AG10803 (cell line): ENCODE measurements around the gene GIGYF2.

ENCODE experiments used
- DNase-seq: peaks from one replicate; pipeline ENCODE4 v3.0.0; 2010; ENCODE audit warnings: low read depth
- H3K4me3 ChIP-seq: 2 replicates; pipeline ENCODE4 v1.5.1; 2011; ENCODE audit warnings: mild to moderate bottlenecking, low read length, control low read depth
- TF ChIP-seq, protein P1 (sequence below): conservative IDR thresholded peaks from 2 replicates; pipeline ENCODE4 v1.5.1; 2011; ENCODE audit warnings: mild to moderate bottlenecking, low read length, control low read depth, inconsistent platforms

The GIGYF2 gene

DNA sequence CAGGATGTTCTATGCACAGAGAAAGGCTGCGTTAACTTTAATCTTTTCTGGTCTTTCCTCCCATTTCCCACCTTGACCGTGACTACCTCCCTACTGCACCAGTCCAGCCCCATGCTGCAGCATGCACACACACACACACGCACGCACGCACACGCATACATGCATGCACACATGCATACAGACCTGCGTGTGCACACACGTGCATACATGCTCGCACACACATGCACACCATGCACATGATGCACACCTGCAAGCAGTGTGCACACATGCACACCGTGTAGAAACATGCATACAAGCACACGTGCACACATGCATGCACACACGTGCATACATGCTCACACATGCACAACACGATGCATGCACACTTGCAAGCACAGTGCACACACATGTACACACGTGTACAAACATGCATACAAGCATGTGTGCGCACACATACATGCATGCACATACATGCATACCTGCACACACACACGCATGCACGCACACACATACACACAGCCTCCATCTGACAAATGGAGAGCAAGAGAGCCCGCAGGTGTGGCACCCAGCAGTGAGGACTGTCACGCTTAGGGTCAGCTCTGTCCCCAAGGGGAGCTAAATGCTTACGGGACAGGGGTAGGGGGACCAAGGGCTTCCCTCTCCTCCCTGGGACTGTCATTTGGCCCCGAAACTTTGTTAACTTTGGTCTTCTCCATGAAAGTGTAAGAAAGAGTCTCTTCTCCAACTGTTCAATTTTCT, 191.1 kb downstream of the GIGYF2 start:
- TF ChIP-seq, protein P1, sequence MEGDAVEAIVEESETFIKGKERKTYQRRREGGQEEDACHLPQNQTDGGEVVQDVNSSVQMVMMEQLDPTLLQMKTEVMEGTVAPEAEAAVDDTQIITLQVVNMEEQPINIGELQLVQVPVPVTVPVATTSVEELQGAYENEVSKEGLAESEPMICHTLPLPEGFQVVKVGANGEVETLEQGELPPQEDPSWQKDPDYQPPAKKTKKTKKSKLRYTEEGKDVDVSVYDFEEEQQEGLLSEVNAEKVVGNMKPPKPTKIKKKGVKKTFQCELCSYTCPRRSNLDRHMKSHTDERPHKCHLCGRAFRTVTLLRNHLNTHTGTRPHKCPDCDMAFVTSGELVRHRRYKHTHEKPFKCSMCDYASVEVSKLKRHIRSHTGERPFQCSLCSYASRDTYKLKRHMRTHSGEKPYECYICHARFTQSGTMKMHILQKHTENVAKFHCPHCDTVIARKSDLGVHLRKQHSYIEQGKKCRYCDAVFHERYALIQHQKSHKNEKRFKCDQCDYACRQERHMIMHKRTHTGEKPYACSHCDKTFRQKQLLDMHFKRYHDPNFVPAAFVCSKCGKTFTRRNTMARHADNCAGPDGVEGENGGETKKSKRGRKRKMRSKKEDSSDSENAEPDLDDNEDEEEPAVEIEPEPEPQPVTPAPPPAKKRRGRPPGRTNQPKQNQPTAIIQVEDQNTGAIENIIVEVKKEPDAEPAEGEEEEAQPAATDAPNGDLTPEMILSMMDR, result no peak
- no peak for DNase-seq
- no peak overlapping the region for H3K4me3 ChIP-seq

DNA sequence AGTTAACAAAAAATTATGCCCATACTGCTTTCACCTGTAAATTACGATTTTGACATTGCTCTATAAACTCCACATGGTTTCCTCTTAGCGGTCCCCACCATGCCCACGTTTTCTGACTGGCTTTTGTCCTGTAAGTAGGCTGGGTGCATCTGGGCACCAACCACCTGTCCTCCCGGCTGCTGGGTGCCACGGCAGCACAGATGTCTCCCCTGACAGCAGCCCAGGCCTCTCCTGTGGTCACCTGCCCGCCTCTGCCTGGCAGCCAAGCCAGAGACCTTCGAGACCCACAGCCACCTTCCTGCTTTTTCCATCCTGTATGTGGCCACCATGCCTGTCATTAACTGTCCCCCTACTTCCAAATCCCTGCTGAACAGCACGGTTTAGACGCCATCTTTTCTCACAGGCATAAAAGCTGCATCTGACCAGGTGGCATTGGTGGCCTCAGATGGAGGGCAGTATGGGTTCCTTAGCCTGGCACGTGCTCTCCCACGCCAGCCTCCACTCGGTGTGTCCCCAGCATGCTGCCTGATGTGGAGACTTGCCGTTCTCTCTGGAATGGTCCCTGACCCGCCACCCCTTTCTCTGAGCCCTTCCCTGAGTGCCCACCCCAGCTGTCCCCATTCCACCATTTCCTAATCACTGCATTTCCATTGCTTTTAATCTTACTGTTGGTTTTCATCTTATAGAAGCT, 191.9 kb downstream of the GIGYF2 start:
- TF ChIP-seq, protein P1, result no peak
- DNase-seq, result no peak
- H3K4me3 ChIP-seq, result no peak overlapping the region

- H3K4me3 ChIP-seq, result no peak overlapping the region
- DNase-seq, result no peak
- TF ChIP-seq, protein P1, result no peak
Measured at GRCh38 chr2:232889876-232890401, 192.8 kb downstream of the GIGYF2 start.

DNA sequence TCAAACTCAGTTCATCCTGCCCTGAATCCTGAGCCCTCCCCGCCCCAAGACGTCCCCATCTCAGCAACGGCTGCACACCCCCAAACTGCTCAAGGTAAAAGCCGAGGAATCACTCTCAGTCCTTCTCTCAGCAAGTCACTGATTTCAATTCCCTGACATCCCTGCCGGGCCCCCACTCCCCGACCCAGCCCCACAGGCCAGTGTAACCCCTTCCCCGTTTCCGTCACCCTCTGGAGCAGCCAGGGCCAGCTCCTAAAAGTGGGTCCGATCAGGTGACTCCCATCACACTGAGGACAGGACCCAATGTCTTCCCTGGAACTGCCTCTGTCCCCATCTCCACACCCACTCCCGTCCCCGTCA, 193.4 kb downstream of the GIGYF2 start:
- H3K4me3 ChIP-seq, result no peak overlapping the region
- no peak for DNase-seq
- TF ChIP-seq, protein P1, result no peak

- DNase-seq, result no peak
- H3K4me3 ChIP-seq, result no peak overlapping the region
- TF ChIP-seq, protein P1, result no peak
Measured at GRCh38 chr2:232890896-232891601, 193.9 kb downstream of the GIGYF2 start.

DNA sequence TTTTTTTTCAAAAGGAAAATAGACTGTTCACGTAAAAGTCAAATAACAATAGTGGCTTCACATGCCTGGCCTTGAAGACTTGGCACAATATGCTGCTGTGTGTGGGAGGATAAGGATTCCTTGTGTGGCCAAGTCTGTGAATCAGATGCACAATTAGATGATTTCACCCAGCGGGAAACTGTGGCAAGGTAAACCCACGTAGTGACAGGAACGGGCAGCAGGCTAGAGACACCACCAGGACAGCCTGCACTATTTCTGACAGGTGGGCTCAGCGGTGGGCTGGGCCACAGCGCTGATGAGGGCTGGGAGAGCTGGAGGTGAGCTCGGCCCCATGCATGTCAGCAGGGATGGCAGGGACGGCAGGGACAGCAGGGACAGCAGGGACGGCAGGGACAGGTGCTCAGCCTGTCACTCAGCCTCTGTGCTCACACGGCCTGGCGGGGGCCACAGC, 194.5 kb downstream of the GIGYF2 start:
- H3K4me3 ChIP-seq, result no peak overlapping the region
- TF ChIP-seq, protein P1, result no peak
- DNase-seq, result peak; percentile 70
